Activated CD4-positive, alpha-beta T cell treated with anti-CD3 and anti-CD28 coated beads for 24 hours (primary cell): Measurements from ENCODE around the gene USP15.

ENCODE experiments used
- DNase-seq, 2 donors: peaks; one replicate each; pipeline ENCODE4 v3.0.0-alpha.2; 2020; ENCODE audit warnings: low read depth in 2 of 2

USP15 gene

DNA sequence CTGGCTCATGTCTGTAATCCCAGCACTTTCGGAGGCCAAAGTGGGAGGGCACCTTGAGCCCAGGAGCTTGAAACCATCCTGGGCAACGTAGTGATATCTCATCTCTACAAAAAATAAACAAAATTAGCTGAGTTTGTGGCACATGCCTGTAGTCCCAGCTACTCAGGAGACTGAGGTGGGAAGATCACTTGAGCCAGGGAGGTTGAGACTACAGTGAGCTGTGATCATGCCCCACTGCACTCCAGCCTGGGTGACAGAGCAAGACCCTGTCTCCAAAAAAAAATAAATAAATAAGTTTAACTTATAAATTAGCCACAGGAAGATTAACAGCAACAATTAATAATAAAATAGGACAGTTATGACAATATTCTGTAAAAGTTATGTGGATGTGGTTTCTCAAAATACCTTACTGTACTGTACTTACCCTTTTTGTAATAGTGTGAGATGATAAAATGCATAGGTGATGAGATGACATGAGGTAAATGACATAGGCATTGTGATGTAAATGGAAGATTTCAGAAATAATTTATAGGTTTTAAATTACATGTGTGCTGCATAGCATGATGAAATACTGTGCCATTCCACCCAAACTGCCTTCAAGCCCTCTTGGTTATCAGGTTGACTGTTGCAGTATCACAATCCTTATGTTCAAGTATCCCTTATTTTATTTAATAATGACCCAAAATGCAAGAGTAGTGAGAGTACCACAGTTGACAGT is 22.0 kb downstream of the USP15 start:
- DNase-seq = no peak

DNA sequence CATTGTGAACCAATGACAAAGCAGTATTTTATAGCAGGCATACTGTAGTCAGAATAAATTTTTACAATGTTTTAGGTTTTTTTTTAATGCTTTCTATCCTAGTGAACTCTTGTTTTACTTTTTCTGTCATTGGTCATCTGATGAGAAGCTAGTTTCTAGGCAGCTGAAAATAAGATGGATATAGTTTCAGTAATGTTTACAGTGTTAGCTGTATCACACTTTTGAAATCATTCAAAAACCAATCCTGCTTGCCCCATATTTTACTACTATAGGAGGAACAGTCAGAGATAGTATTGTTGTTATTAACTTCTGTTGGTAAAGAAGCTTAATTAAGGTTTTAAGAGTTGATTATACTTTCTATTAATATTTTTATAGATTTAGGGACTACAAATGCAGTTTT is 24.5 kb downstream of the USP15 start:
- DNase-seq = no peak

DNA sequence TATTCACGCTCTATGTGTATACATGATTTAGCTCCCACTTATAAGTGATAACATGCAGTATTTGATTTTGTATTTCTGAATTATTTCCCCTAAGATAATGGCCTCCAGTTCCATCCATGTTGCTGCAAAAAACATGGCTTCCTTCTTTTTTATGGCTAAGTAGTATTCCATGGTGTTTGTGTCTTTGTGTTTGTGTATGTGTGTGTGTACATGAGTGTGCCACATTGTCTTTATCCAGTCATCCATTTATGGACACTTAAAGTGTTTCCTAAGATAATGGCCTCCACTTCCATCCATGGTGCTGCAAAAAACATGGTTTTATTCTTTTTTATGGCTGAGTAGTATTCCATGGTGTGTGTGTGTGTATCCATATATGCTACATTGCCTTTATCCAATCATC is 25.1 kb downstream of the USP15 start:
- DNase-seq = no peak

DNA sequence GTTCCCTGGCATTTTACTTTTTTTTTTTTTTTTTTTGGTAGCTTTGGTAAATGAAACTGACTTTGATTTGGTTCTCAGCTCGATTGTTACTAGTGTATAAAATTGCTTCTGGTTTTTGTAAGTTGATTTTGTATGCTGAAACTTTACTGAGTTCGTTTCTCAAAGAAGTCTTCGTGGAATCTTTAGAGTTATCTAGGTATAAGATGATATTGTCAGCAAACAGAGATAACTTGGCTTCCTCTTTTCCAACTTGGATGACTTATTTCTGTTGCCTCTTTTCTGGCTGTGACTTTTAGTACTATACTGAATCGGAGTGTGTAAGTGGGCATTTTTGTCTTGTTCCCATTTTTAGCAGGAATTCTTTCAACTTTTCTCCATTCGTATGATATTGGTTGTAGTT is 28.1 kb downstream of the USP15 start:
- no peak for DNase-seq

DNA sequence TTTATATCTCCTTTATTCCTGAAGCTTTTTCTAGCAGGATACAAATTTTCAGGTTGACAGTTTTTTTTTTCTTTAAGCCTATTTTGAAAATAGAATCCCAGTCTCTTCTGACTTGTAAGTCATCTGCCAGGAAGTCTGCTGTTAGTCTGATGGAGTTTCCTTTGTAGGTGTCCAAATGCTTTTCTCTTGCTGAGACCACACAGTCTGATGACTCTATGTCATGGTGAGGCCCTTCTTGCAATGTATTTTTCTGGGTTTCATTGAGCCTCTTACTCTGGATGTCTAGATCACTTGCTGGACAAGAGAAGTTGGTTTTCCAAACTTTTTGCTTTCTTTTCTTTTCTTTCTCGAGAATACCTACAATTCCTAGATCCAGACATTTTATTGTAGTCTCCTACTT is 30.6 kb downstream of the USP15 start:
- DNase-seq = no peak

DNA sequence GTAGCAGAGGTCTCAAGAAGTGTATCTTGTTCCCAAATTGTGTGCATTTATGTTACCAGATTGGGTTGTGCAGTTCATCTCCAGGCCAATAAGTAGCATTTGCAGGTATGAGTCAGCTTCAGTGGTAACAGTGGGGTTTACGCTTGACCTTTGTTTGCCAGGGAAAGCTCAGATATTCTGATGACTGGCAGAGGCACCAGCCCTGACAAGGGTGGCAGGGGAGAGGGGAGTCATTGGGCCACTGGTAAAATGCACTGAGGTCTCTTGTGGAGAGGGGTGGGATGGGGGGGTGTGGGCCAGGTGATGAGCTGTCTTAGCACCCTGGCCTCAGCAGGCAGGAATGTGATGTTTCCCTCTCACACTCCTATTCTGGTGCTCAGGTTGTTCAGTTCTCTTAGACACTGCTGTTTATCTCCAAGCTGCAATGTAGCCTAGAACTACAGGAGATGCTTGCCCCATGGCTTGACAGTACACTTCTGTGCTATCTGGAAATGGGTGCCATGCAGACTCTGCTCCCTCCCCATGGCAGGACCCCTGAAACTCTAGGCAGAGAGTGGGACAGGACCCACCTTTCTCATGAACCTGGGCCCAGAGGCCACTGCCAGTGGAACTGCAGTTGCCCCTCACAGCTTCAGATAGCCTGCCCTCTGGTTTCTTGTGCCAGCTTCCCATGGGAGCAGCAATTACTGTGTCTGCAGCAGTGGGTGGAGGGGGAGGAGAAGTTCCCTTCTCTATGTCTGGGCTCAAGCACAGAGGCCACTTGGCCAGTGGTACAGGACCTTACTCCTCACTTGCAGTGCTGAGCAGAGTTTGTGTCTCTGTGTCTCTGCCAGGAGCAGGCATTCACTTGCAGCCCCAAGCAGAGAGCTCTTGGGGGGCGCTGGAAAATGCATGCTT is 31.9 kb downstream of the USP15 start:
- peak in 1 of 2 donors; percentile 1 for DNase-seq

DNA sequence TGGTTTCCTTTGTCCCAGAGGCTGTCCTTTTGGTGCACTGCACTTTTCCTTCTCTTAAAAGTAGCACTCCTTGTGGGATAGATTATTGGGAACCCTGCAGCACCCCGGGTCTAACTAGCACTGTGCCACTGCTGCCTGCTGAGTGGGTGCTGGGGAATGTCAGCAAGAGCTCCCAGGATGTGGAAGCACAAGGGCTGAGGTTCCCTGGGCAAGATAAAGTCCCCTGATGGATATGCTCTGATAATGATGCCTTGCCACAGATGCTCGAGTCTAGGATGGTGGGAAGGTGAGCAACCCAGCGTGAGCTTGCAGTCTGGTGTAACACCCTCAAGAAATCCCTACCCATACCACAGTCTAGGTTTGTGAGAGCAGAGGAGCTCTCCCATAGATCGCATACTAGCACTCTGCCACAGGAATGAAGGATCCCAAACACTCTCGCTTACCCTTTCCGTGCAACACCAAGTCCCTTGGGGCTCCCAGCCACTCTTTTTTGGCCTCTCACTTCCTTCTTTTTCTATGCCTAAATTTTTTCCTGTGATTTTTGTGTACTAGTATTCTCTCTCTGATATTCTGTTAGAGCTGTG is 32.6 kb downstream of the USP15 start:
- no peak for DNase-seq

DNA sequence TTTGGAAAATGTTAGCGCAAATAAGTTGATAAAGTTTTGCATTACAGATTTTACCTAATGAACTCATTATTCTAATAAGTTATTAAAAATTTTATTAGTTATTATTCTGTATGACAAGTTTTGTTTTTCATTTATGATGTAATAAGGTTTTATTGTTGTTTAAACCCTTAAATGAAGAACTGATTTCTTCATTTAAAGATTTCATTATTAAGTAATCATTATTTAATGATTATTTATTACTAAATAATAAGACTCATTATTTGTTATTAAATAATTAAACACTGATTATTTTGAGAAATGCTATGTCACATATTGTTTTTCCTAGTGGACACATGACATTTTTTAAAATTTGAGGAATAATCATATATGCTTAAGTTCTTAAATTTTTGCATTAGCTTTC is 34.2 kb downstream of the USP15 start:
- no peak for DNase-seq

DNA sequence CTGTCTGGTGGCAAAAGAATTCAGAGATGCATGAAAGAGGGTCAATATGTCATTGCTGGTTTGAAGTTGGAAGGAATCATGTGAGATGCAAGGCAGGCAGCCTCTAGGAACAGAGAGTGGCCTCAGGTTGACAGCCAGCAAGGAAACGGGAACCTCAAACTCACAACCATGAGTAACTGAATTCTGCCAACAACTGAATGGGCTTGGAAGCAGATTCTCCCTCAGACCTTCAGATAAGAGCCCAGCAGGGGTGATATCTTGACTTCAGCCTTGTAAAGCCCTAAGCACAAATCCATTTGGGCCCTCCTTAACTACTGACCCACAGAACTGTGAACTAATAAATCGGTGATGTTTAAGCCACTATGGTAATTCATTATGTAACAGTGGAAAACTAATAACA is 35.8 kb downstream of the USP15 start:
- no peak for DNase-seq

DNA sequence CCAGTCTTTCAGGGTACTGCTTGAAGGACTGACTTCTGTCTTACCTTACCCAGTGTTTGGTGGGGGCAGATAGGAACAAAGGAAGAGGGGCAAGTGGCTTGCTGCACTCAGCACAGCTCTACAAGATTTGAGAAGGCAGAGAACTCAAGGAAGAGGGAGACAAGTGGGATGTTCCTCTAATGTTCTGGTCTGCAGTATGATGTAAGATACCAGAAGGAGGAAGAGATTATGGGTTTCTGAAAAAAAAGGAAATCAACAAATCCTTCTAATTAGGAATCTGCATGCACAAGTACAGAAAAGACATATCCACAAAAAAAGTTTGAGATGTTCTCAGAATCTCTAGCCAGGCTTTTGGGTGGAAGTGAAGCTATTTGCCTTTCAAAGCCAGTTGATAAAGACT is 37.1 kb downstream of the USP15 start:
- DNase-seq = no peak

DNA sequence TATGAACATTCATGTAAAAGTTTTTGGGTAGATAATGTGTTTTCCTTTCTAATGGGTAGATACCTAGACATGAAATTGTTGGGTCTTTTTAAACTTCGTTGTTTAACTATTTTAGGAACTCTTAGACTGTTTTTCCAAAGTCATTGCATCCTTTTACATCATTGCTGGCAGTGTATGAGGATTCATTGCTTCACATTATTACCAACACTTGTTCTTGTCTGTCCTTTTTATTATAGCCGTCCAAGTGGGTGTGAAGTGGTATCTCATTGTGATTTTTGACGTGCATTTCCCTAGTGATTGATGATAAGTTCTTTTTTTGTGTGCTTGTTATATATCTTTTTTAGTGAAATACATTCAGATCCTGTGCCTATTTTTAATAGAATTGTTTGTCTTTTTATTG is 39.4 kb downstream of the USP15 start:
- no peak for DNase-seq

DNA sequence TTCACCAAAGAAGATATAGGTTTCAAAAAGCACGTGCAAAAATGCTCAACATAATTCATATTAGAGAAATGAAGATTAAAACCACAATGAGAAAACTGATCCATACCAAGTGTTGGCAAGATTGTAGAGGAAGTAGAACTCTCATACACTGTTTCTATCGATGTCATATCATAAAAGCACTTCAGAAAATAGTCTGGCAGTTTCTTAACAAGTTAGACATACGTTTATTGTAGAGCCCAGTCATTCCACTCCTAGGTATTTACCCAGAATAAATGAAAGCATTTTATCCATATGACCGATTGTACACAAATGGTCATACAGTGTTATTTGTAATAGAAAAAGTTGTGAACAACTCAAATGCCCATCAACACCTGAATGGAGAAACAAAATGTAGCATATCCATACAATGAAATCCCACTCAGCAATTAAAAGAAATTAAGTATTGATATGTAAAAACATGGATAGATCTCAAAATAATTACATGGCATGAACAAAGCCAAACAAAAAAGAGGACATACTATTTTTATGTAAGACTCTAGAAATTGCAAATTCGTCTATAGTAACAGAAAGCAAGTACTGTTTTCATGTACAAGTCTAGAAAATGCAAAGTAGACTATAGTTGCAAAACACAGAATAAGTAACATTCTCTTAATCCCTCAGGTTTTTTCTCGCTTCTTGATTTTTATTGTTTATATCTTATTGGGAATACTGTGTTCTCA is 41.0 kb downstream of the USP15 start:
- DNase-seq = no peak

DNA sequence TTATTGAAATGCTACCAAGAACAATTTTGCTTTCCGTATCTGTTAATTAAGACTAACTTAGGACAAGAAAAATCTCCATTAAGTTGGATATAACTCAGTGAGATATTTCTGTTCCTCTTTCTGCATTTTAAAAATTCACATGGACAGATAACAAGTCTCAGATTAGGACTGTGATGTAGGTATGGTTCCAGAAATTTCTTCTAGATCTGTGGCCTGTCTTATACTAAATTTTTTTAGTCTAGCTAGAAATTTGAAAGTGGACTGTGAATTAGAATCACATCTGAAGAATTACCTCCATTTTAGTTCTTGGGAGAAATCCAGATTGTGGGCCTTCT is 41.6 kb downstream of the USP15 start:
- DNase-seq = no peak

DNA sequence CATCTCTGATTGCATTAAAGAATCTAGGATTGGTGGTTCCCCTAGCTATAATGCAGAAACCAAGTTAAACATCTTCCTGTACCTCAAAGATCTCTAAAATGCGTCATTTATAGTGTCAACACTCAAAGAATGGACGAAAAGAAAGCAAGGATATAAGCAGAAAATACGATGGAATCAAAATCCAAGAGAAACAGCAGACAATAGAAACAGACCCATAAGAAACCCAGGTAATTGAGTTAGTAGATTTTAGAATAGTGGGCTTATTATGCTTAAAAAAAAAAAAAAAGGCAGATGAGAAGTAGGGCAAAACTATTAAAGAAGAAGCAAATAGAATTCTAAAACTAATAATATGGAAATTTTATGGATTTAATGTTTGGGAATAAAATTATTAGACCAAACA is 44.4 kb downstream of the USP15 start:
- no peak for DNase-seq

DNA sequence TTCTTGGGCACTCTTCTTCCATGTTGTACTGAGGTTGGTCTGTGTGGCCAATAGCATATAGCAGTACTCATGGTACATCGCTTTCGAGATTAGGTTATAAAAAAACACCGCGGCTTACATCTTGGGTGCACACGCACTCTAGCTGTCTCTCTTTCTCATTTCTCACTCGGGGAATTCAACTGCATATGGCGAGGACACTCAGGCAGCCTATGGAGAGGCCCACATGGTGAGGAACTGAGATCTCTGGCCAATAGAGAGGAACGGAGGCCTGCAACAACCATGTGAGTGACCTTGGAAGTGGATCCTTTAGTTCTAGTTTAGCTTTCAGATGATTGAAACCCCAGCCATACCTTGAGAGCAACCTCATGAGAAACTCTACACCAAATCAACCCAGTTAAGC is 45.6 kb downstream of the USP15 start:
- no peak for DNase-seq

DNA sequence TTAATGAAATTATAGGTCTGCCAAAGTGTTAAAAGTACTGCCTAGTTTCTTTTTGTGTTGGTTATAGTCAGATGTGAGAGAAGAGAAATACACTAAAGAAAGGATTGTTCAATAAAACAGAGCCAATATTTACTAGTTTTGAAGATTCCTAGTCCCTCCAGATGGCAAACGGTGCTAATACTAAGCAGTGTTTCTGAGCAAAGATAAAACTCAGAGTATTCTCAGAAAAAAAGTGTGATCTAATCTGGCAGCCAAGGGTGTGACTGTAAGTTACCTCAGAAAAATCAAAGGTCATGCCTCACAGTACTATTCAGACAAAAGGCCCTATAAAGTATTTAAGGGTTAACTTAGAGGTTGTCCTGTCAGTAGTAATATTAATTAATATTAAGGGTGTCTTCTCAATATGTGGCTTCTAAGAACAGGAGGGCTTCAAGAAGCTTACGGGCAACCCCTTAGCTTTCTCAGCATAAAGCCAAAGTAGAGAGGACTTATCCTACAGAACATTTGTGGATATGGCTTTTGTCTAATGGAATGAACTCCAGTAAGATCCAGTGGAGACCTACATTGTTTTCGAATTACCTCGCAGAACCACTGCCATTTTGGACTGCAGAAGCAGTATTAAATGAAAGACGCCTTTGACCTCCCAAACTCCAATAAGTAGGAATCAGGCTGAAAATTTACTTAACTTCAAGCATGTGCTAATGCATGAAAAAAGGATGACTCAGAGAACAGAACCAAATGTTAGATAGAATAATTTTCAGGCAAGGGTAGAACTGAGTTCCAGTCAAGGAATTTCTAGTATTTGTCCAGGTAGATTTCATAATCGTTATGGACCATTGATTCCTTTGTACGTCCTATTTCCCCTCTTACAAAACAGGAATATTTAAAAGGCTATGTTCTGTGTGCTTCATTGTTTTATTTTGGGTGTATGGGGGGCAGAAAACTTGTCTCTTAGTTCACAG is 46.6 kb downstream of the USP15 start:
- DNase-seq = no peak

DNA sequence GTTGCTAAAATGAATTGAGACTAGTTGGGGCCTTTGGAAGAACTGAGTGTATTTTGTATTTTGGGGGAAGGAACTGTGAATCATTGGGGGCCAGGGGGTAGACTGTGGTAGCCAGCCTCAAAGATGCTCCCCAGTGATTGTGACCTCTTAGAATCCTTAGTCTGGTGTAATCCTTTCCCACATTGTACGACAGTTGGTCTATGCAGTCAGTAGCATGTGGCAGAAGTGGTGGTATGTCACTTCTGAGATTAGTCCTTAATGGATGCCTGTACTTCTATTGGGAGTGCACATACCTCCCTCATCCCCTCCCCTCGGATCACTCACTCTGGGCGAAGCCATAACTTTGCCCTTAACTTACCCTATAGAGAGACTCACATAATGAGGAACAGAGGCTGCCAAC is 48.0 kb downstream of the USP15 start:
- no peak for DNase-seq

DNA sequence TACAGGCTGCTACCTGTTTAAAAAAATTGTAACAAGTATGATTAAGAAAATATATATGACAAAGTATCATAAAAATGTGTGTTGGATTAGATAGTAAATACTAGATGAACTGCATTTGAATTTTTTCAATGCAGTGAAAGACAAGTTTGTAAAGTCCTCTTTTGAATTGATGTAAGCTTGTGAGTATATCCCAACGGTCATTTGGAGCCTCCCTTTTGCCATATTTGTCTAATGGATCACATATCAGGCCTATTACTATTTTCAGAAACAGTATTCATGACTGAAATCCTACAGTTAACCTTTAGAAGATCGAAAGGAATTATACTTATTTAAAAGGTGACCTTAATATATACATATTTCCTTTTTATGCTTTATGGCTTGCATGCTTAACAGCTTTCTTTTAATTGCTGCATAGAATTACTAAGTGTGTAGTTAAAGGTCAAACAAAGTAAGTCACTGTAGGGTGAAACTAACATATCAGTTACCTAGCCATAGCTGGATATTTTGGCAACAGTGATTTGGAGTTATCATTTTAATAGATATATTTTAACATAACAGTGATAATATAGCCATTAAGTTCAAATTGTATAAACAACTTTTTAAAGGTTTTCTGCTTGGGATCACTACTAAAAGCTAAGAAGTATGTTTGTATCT is 53.6 kb downstream of the USP15 start:
- no peak for DNase-seq

DNA sequence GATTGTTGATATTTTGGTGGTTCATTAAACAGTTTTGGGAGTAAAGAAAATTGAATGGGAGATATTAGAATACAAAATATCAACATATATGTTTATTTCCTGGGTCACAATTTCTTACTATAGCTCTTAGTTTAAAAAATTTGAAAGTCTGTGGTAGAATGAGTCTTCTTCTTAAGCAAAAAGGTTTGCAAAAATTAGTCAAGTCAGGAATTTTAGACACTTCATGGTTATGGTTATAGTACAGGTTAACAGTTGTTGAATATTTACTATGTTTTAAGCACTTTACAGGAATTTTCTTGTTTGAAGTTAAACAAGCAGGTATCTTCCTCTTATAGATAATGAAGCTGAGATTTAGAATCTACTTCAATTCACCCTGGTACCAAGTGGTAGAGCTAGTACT is 56.8 kb downstream of the USP15 start:
- no peak for DNase-seq

DNA sequence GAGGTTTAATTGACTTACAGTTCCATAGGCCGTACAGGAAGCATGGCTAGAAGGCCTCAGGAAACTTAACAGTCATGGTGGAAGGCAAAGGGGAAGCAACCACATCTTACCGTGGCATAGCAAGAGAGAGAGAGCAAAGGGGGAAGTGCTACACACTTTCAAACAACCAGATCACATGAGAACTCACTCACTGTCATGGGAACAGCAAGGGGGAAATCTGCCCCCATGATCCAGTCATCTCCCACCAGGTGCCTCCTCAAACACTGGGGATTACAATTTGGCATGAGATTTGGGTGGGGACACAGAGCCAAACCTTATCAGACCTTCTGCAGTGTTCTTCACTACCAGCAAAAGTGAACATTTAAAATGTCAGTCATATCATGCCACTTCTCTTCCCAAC is 58.9 kb downstream of the USP15 start:
- no peak for DNase-seq

DNA sequence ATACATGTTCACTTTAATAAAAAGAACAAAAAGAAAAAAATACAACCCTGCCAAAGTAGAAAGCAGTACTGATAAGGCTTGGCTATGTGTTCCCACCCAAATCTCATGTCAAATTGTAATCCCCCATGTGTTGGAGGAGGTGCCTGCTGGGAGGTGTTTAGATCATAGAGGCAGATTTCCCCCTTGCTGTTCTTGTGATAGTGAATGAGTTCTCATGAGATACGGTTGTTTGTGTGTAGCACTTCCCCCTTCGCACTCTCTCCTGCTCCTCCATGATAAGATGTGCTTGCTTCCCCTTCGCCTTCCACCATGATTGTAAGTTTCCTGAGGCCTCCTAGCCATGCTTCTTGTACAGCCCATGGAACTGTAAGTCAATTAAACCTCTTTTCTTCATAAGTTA is 59.9 kb downstream of the USP15 start:
- DNase-seq = no peak
